Activated T-cell treated with anti-CD3 and anti-CD28 coated beads, Interleukin-2, amount 50 U/mL, for 1 hour (primary cell): ENCODE results near the gene CWC15.

Experiments
- DNase-seq: peaks from one replicate; pipeline ENCODE4 v3.0.0-alpha.2; 2020

Gene CWC15

GRCh38 chr11:94912806-94913205, 60.5 kb downstream of the CWC15 start:
- DNase-seq: no peak
